ENCODE measurements around the gene BCAP29.

BCAP29 gene

DNA sequence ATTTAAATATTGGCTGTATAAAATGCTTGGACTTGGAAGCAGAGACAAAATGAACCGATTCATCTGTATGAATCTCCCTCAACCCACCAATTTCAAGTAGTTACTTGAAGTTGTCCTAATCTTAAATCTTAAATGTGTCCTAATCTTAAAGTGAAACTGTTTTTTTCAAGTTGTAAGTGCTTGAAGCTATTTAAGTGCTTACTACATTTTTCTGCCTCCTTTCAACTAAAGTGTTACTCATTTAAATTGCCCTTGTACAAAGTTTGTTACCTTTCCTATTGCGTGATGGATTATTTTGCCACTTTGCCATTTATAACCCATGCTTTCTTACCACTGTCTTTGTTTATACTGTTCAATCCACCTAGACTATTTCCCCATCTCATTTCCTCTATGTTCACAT lies 2.8 kb downstream of the BCAP29 start:
- no peak overlapping the region for H3K4me3 ChIP-seq (ENCODE audit: low read length)
- TF ChIP-seq, protein P1, sequence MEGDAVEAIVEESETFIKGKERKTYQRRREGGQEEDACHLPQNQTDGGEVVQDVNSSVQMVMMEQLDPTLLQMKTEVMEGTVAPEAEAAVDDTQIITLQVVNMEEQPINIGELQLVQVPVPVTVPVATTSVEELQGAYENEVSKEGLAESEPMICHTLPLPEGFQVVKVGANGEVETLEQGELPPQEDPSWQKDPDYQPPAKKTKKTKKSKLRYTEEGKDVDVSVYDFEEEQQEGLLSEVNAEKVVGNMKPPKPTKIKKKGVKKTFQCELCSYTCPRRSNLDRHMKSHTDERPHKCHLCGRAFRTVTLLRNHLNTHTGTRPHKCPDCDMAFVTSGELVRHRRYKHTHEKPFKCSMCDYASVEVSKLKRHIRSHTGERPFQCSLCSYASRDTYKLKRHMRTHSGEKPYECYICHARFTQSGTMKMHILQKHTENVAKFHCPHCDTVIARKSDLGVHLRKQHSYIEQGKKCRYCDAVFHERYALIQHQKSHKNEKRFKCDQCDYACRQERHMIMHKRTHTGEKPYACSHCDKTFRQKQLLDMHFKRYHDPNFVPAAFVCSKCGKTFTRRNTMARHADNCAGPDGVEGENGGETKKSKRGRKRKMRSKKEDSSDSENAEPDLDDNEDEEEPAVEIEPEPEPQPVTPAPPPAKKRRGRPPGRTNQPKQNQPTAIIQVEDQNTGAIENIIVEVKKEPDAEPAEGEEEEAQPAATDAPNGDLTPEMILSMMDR (IDR thresholded peaks at IDR 0.05; ENCODE audit: insufficient read depth, low read depth, low read length, missing control alignments) = no peak
- DNase-seq (ENCODE audit: low read depth) = no peak

- TF ChIP-seq, protein P1 (IDR thresholded peaks at IDR 0.05; ENCODE audit: insufficient read depth, low read depth, low read length, missing control alignments) = no peak
- no peak for DNase-seq (ENCODE audit: low read depth)
- no peak overlapping the region for H3K4me3 ChIP-seq (ENCODE audit: low read length)
Observed at GRCh38 chr7:107584716-107585115, 4.7 kb downstream of the BCAP29 start.

GRCh38 chr7:107588529-107589130 lies 8.6 kb downstream of the BCAP29 start:
- no peak overlapping the region for H3K4me3 ChIP-seq (ENCODE audit: low read length)
- no peak for DNase-seq (ENCODE audit: low read depth)
- TF ChIP-seq, protein P1 (IDR thresholded peaks at IDR 0.05; ENCODE audit: insufficient read depth, low read depth, low read length, missing control alignments) = no peak

- H3K4me3 ChIP-seq (ENCODE audit: low read length) = no peak overlapping the region
- DNase-seq (ENCODE audit: low read depth) = no peak
- TF ChIP-seq, protein P1 (IDR thresholded peaks at IDR 0.05; ENCODE audit: insufficient read depth, low read depth, low read length, missing control alignments) = no peak
Observed at GRCh38 chr7:107591421-107591820, 11.4 kb downstream of the BCAP29 start.

DNA sequence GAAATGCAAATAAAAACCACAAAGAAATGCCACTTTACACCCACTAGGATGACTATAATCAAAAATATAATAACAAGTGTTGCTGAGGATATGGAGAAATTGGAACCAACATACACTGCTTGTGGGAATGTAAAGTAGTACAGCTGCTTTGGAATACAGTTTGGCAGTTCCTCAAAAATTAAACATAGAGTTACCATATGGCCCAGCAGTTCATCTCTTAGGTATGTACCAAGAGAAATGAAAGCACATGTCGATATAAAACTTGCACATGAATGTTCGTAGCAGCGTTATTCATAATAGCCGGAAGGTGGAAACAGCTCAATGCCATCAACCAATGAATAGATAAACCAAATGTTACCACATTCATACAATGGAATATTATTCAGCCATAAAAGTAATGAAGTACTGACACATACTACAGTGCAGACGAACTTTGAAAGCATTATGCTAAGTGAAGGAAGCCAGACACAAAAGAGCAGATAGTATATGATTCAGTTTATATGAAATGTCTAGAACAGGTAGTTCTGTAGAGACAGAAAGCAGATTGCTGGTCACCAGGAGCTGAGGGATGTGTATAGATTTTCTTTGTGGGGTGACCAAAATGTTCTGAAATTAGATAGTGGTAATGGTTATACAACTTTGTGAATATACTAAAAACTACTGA lies 12.4 kb downstream of the BCAP29 start:
- TF ChIP-seq, protein P1 (IDR thresholded peaks at IDR 0.05; ENCODE audit: insufficient read depth, low read depth, low read length, missing control alignments) = no peak
- DNase-seq (ENCODE audit: low read depth) = no peak
- no peak overlapping the region for H3K4me3 ChIP-seq (ENCODE audit: low read length)

DNA sequence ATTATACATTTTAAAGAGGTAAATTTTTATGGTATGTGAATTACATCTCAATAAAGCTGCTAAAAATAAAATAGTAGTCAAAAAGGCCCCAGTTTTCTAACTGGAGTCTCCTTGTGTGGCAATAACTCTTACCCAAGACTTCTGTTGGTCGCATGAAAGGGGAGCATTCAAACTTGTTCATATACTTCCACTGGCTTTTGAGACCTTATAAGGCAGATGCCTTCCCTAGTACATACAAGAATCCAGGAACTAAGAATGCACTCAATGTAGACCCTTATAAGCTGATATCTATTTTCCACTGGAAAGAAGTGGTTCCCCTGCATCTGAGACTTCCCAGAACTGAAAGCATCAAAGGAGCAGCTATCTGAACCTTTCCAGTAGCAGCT lies 13.0 kb downstream of the BCAP29 start:
- H3K4me3 ChIP-seq (ENCODE audit: low read length) = no peak overlapping the region
- TF ChIP-seq, protein P1 (IDR thresholded peaks at IDR 0.05; ENCODE audit: insufficient read depth, low read depth, low read length, missing control alignments) = no peak
- no peak for DNase-seq (ENCODE audit: low read depth)
